ENCODE measurements around the gene CPT2. TPM values are rescaled to one million over a fixed set of nuclear protein-coding genes. Genes with fewer than 3 reads are reported as not detected.
A peak's percentile ranks its signal among the peaks of the same experiment; 100 is the strongest.

The CPT2 gene
- total and polyA plus RNA-seq, 9 of the 15 experiments (the other 6 are each of a cell fraction or from before 2014, with no cell fraction given) = 7.6 to 25.1 (median 16.8) TPM

- TF ChIP-seq TAF15 (IDR thresholded peaks at IDR 0.05; ENCODE audit: low read depth, low read length) = no peak
- no peak for TF ChIP-seq ZNF347 (CRISPR knock-in tag; IDR thresholded peaks at IDR 0.05; ENCODE audit: low read depth)
- TF ChIP-seq, protein P1, sequence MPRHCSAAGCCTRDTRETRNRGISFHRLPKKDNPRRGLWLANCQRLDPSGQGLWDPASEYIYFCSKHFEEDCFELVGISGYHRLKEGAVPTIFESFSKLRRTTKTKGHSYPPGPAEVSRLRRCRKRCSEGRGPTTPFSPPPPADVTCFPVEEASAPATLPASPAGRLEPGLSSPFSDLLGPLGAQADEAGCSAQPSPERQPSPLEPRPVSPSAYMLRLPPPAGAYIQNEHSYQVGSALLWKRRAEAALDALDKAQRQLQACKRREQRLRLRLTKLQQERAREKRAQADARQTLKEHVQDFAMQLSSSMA (CRISPR knock-in tag; IDR thresholded peaks at IDR 0.05) = no peak
- TF ChIP-seq PKNOX1 (IDR thresholded peaks at IDR 0.05) = peak; percentile 43; the same call in 1 of the 2 replicates
- no peak for TF ChIP-seq MXI1 (IDR thresholded peaks at IDR 0.05; ENCODE audit: low read depth, low read length)
- TF ChIP-seq ZNF75A (CRISPR knock-in tag; IDR thresholded peaks at IDR 0.05) = no peak
- TF ChIP-seq ZNF407 (IDR thresholded peaks at IDR 0.05; ENCODE audit: low read depth) = no peak
- no peak for TF ChIP-seq ZNF143 (CRISPR knock-in tag; IDR thresholded peaks at IDR 0.05)
- TF ChIP-seq FUS (optimal IDR thresholded peaks at IDR 0.05; ENCODE audit: low read depth, low read length) = no peak
- TF ChIP-seq, protein P2, sequence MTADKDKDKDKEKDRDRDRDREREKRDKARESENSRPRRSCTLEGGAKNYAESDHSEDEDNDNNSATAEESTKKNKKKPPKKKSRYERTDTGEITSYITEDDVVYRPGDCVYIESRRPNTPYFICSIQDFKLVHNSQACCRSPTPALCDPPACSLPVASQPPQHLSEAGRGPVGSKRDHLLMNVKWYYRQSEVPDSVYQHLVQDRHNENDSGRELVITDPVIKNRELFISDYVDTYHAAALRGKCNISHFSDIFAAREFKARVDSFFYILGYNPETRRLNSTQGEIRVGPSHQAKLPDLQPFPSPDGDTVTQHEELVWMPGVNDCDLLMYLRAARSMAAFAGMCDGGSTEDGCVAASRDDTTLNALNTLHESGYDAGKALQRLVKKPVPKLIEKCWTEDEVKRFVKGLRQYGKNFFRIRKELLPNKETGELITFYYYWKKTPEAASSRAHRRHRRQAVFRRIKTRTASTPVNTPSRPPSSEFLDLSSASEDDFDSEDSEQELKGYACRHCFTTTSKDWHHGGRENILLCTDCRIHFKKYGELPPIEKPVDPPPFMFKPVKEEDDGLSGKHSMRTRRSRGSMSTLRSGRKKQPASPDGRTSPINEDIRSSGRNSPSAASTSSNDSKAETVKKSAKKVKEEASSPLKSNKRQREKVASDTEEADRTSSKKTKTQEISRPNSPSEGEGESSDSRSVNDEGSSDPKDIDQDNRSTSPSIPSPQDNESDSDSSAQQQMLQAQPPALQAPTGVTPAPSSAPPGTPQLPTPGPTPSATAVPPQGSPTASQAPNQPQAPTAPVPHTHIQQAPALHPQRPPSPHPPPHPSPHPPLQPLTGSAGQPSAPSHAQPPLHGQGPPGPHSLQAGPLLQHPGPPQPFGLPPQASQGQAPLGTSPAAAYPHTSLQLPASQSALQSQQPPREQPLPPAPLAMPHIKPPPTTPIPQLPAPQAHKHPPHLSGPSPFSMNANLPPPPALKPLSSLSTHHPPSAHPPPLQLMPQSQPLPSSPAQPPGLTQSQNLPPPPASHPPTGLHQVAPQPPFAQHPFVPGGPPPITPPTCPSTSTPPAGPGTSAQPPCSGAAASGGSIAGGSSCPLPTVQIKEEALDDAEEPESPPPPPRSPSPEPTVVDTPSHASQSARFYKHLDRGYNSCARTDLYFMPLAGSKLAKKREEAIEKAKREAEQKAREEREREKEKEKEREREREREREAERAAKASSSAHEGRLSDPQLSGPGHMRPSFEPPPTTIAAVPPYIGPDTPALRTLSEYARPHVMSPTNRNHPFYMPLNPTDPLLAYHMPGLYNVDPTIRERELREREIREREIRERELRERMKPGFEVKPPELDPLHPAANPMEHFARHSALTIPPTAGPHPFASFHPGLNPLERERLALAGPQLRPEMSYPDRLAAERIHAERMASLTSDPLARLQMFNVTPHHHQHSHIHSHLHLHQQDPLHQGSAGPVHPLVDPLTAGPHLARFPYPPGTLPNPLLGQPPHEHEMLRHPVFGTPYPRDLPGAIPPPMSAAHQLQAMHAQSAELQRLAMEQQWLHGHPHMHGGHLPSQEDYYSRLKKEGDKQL (CRISPR knock-in tag; IDR thresholded peaks at IDR 0.05; ENCODE audit: borderline replicate concordance) = no peak
- no peak for TF ChIP-seq RHOXF2B (CRISPR knock-in tag; conservative IDR thresholded peaks at IDR 0.05)
- 0 out of 2 replicates have a peak, but pooled peaks have one; percentile 9 for TF ChIP-seq NFATC3 (IDR thresholded peaks at IDR 0.05)
Measured at GRCh38 chr1:53183095-53183990, 13.3 kb upstream of the CPT2 start (continued).
